GM10266 (cell line): Measurements from ENCODE around the gene DUOXA1.

Experiments
- DNase-seq: peaks from one replicate; pipeline ENCODE4 v3.0.0; 2012; ENCODE audit errors: extremely low spot score
- CTCF ChIP-seq: IDR thresholded peaks from 2 replicates; pipeline ENCODE4 v1.5.1; 2012; ENCODE audit warnings: mild to moderate bottlenecking, low read depth; ENCODE audit not compliant: control insufficient read depth, insufficient read depth; ENCODE audit errors: missing control alignments

Gene DUOXA1

GRCh38 chr15:45093622-45094357 lies 35.9 kb downstream of the DUOXA1 start:
- TF ChIP-seq CTCF: no peak
- DNase-seq: no peak

- TF ChIP-seq CTCF: no peak
- no peak for DNase-seq
Measured at GRCh38 chr15:45093013-45093412, 36.7 kb downstream of the DUOXA1 start.

DNA sequence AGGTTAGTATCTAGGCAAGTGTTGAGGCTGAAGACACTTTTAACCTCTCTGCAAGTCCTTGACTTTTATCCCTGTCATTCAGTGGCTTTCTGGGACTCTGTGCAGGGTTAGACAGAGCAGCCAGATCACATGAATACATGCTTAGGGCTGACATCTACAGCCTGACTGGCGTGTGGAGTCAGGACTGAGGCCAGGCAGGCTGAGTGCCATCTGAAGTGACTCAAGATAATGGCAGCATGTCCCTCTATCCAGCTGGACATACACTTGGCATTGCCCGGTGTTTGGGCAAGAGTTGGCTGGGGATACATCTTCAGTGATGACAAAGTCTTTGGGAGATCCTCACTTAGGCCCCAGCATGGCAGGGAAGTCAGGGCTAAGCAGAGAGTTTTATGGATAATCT lies 38.1 kb downstream of the DUOXA1 start:
- no peak for TF ChIP-seq CTCF
- no peak for DNase-seq

- no peak for DNase-seq
- no peak for TF ChIP-seq CTCF
Measured at GRCh38 chr15:45091161-45091560, 38.5 kb downstream of the DUOXA1 start.

GRCh38 chr15:45089712-45090373 lies 39.8 kb downstream of the DUOXA1 start:
- no peak for TF ChIP-seq CTCF
- DNase-seq: no peak

- no peak for DNase-seq
- TF ChIP-seq CTCF: no peak
Measured at GRCh38 chr15:45088801-45089711, 40.6 kb downstream of the DUOXA1 start.
